Colon (tissue), 2 donors: ENCODE results near the gene LCAT.
"Not testable (repeated sequence)": the region's sequence is repeated elsewhere in the genome, so short reads cannot be mapped to it uniquely, and the experiment has no call there.

Source experiments
- FAIRE-seq: peaks from 2 replicates; lab custom pipeline; 2012; peaks lifted over from hg19 to GRCh38; lab: Jason Lieb, UNC
- donor health status: control.
- donor health status: control.

LCAT gene

DNA sequence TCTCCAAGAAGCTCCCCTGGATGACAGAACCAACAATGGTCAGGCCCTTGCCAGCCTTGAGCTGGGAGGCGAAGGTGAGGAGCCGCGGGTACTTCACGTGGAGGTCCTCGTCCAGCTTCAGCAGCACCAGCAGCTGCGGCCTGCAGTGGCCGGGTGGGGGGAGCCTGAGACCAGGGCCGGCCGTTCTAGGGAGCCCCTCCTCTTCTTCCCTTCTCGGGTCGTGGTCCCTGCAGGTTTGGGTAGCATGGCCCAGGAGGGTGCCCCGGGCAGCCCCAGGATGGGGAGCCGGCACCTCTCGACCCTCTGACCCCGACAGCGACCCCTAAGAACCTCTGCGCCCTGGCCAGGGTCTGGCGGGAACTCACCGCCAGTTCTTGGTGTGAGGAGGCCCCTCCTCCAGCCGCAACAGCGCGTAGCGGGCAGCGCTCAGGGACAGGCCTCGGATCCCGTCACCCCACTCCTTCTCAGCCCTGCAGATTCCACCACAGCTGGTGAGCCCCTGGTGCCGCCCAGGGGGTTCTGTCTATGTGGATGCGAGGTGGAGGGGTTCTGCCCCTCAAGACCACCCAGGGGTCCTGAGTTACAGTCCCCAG lies 3.1 kb upstream of the LCAT start:
- no peak for FAIRE-seq

DNA sequence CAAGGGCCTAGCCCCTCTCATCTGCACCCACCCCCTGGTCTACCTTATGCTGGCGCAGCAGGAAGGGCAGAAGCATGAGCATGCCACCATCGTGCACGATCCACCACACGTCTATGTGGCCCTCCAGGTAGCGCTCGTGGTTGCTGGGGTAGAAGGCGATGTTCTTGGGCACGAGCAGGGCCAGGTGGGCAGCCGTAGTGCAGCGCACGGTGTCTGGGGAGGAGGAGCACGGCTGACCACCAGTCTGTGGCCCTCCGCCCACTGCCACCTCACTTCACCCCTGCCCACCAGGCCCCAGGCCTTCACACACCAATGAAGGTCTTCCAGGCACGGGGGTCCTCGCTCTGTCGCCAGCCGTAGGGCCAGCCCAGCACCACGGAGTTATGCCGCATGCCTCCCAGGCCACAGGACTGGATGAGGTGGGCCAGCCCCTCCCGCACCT lies 2.2 kb upstream of the LCAT start:
- no peak for FAIRE-seq

DNA sequence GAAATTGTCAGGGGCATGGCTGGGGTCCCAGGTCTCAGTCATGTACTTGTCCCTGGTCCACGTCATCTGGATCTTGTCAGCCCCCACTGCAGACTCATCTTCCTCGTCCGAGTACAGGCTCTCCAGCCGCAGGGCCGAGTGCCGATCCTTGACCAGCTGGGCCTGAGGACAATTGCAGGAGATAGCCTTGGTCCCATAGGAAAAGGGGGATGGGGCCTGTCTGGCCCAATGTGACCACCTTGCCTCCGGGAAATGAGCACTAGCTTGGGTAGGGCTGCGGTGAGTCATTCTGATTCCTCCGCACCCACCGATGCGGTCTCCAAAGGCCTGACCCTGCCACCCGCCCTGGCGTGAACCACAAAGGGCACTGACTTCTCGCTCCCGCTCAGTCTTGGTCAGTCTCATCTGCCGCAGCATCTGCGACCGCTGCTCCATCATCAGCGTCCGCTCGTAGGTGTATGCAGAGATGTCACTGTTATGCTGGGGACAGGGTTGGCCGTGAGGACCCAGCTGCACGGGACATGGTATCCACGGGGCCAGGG lies 1.5 kb upstream of the LCAT start:
- no peak for FAIRE-seq

DNA sequence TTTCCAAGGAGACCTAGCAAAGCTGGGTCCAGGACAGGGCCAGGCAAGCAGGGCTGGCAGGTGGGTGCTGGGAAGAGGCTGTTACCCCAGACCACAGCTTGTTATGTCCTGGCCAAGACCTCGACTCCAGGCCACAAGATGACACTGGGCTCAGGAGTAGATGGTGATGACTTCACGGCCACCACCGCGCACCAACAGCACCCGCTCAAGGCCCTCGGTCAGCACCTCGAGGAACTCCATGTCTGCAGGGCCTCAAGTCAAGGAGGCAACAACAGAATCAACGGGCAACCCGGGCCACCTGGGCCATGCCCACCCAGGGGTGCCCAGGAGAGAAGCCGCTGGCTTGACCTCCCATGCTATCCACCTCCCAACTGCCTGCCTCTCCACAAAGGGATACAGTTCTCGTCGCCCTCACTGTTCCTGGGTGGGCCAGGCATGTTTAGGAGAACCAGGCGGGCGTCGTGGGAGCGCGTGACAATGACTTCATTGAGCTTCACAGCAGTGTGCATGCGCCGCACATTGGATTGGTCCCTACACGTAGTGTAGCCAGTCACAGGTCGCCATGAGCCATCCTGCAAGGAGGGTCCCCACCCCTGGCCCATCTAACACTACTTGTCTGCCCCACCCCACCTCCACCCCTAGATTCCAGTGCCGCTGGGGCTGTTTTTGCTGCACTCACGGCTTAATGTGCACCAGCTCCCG lies 921 bp upstream of the LCAT start:
- no peak for FAIRE-seq

DNA sequence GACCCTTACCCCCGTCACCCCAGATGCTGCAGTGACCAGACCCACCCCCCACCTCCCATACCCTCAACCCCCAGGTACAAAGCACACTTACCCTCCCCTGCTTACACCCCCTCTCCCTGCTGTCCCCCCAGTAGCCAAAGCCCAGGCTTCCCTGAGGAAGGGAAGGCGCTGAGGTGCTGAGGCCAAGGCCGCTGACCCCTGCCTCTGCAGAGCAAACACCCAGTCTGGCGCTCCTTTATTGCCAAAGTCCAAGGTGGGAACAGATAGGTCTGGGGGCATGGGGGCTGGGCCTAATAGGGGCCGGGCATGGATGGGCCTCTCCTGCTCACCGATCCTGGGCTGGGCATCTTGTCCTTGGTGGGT lies 683 bp downstream of the LCAT start:
- no peak for FAIRE-seq

DNA sequence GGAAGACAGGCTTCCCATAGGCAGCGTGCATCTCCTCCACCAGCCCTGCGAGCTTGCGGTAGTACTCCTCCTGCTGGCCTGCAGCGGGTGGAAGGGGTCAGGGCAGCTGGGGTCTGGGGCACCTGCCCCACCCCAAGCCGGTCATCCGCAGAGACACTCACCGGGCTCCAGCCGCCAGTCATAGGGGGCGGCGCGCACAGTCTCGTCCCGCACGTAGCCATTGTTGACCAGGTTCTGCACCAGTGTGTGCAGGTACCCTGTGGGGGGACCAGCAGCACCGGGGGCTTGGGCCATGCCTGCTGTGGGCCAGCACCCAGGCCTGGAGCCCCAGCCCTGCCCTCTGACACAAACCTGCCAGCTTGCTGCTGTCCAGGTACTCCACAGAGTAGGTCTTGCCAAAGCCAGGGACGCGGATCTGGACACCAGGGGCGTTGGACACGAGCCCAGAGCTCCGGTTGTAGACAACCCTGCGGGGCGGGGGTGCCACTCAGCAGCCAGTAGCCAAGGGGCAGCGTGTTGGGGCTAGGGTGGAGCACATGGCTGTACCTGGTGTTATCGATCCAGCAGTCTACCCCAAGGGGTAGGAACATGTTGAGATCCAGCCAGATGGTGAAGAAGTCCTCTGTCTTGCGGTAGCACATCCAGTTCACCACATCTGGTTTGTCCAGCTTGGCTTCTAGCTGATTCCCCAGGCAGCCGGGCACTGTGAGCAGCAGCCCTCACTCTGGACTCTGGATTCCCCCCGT lies 1.2 kb downstream of the LCAT start:
- FAIRE-seq: no peak

DNA sequence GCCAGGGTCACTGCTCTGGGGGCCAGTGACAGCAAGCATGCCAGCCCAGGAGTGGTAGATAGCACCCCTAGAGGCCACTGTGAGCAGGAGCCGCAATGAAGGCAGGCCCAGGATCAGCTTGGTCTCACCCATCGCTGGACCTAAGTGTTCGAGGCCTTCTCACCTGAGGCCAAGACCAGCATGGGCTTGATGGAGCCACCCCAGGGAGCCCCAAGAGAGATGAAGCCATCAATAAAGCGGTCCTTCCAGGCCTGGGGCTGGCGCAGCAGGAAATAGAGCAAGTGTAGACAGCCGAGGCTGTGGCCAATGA lies 1.8 kb downstream of the LCAT start:
- no peak for FAIRE-seq

DNA sequence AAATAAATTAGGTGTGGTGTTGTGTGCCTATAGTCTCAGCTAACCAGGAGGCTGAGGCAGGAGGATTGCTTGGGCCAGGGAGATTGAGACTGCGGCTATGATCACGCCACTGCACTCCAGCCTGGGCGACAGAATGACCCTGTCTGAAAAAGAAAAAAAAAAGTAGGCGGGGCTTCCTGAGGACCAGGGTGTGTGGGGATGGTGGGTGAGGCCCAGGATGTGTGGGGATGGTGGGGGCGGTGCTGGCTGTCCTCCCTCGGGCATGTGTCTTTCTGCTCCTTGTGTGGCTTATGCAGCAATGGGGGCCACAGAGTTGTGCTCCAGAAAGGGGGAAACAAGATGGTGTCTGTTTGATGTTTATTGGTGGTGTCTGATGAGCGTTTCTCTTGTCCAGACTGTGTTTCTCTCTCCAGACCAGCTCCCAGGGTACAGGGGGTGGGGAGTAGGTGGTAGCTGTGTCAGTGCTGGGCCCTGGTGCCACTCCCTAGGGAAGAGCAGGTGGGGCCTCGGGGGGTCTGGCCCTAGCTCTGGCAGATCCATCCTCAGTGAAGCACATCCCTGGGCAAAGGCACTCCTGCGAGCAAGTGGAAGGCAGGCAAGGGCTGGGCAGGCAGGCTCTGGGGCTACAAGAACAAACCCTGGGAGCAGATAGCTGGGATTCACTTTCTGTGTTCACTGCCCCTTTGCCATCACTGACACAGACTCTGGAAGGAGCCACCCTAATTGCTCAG lies 2.3 kb downstream of the LCAT start:
- no peak for FAIRE-seq

DNA sequence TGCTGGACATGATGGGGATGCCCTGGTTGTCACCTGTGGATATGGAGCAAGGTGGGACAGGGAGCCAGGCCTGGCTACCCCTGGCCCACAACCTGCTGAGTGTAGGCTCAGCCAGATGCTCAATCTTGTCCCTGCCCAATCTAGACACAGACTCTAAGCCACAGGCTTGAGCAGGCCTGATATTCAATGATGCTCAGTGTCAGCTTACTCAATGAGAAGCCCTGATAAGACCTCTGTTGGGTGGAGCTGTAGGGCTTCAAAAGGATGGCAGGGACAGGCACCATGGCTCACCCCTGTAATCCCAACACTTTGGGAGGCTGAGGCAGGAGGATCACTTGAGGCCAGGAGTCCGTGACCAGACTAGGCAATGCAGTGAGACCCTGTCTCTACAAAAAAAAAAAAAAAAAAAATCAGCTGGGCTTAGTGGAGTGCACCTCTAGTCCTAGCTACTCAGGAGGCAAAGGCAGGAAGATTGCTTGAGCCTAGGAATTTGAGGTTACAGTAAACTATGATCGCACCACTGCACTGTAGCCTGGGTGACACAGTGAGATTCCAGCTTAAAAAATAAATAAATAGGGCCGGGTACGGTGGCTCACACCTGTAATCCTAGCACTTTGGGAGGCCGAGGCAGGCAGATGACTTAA lies 3.4 kb downstream of the LCAT start:
- no peak for FAIRE-seq

DNA sequence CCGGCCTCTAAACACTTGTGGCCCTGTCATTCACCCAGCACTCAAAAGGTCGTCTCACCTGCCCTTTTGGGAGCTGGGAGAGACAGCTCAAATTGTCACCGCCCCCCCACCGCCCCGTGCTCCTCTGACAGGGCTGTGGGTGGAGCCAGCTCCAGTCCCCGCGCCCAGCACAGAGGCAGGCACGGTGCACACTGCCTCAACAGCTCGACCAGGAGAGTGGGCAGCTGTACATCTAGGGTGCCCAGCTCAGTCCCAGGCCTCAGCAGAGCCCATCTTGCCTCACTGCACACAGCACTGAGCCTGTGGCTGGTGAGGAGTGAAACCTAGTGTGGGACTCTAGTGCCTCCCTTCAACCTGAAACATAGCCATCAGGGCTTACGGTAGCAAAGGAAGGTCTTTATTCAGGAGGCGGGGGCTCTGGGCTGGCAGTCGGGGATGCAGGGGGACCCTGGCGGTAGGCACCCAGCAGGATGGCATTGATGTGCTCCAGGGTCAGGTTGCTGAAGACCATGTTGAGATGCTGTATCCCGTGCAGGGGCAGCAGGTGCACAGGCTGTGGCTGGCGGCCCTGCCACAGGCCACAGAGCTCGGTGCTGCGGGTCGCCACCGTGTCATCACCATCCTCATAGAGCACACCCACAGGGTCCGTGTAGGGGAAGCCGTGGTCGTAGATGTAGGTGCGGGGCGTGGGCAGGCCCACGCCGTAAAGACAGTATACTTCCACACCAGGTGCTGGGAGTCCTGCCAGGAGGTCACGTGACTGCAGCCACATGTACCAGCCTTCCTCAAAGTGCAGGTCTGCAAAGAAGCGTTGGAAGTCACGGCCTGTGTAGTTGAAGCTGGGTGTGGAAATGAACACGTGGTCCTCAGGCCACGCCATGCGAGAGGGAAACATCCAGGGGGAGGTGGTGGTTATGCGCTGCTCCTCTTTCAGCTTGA lies 4.1 kb downstream of the LCAT start:
- FAIRE-seq: no peak

DNA sequence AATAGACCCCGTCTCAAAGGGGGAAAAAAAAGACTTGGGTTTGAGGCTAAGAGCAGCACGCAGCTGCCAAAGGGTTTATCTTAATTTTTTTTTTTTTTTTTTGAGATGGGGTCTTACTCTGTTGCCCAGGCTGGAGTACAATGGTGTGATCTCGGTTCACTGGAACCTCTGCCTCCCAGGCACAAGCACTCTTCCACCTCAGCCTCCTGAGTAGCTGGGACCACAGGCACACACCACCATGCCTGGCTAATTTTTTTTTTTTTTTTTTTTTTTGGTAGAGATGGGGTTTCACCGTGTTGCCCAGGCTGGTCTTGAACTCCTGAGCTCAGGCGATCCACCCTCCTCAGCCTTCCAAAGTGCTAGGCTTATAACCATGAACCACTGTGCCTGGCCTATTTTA lies 6.2 kb downstream of the LCAT start:
- not testable (repeated sequence) for FAIRE-seq

DNA sequence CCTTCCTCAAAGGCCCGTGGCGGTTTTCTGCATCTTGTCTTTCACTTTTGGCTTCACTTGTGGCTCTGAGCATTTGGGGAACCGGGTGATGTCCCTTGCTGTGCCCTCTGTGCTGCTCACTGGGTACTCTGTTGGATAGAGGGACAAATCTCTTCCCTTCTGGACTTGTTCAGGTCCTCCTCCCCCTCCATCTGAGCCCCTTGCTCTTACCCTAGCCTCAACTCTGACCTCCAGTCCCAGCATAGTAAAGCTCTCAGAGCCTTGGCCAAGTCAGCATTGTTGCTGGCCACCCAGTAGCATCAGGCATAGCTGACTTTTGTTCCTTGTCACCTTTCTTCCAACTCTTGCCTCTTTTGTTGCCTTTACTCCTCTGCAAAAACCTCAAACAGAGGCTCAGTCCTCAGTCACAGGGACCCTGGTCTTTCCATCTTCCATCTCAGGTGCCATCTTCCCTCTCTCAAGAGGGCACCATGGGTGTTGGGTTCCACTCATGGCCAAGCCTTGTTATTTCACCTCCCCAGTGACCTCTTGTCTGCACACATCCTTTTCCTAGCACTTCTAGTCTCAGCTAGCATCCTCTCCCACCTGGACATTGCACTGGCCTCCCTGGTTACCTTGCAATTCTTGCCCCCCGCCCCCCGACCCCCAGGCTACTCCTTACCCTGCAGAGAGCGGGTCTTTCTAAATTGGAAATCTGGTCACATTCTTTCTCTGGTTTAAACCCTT lies 6.9 kb downstream of the LCAT start:
- FAIRE-seq: no peak

DNA sequence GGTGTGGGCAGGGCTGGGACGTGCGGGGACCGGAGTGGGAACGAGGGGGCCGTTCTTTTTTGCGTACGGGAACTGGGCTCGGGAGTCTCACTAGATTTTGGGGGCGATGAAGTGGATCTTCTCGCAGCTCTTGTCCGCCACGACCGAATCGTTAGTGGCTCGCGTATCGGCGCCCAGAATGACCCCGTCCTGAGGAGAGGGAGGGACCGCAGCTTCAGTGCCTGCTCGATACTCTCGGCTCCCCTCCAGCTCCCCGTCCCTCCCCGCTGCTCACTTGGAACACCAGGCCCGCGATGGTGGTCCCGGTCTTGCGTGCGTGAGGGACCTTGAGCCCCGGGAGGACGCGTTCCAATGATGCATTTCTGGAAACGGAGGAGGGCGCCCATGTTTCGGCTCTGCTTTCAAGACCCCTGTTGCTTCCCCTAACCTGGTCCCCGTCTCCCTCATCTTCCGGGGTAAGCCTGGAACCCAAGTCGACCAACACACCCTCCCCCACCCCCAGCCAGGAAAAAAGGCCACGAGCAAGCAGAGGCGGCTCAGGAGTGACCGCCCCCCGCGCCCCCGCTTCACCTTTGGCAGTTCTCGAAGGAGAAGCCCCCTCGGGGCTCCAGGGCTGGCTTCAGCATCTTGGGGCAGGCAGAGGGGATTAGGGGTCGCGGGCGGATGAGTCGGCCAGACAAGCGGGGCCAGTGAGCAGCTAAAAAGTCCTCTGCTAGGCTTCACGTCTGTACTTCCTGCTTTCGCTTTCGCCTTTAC lies 7.6 kb downstream of the LCAT start, which contains the start of gene PSMB10:
Gene PSMB10, minus strand, starts transcription at position 727 of the 756 bp plus-strand sequence. Its CDS starts 101 bp downstream, at position 626.
- FAIRE-seq: no peak

DNA sequence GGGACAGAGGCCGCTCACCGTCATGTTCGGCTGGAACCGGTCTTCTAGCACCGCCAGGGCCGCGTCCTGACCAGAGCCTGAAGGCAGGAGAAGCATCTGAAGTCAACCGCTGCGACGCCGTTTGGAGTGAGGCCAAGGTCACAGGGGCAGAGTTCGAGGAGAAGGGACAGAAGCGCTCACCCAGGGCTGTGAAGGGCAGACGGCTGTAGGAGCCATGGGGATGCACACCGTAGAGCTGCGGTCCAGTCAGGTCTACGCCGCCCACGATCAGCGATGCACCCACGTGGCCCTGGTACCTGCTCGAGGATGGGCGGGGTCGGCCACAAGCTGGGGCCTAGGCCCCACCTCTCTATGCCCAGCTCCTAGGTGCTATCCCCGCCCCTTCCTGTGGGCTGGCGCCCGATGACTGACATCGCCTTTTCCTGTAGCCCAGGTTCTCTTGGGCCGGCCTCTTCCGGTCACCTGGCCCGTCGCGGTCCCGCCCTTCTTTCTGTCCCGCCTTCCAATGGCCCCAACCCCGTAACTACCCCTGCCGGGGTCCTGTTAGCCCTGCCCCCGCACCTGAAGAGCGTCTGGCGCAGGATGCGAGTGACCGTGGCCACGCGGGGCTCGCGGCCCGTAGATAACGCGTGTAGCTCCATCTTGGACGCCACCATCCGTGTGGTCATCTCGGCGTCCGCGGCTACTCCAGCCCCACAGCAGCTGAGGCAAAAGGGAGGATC lies 8.4 kb downstream of the LCAT start:
- no peak for FAIRE-seq

DNA sequence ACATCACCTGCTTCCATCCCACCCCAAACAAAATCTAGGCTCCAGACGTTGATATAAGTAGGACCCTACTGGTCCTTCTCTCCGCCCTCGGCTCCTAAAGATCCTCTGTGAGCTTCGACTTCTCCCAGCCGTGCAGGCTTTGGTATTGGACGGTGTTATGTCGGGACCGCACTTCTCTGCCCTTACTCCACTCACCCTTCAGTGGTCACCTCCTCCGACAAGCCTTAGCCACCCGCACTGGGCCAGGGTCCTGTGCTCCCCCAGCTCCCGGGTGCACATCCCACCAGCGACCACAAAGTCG lies 8.9 kb downstream of the LCAT start:
- FAIRE-seq: no peak

DNA sequence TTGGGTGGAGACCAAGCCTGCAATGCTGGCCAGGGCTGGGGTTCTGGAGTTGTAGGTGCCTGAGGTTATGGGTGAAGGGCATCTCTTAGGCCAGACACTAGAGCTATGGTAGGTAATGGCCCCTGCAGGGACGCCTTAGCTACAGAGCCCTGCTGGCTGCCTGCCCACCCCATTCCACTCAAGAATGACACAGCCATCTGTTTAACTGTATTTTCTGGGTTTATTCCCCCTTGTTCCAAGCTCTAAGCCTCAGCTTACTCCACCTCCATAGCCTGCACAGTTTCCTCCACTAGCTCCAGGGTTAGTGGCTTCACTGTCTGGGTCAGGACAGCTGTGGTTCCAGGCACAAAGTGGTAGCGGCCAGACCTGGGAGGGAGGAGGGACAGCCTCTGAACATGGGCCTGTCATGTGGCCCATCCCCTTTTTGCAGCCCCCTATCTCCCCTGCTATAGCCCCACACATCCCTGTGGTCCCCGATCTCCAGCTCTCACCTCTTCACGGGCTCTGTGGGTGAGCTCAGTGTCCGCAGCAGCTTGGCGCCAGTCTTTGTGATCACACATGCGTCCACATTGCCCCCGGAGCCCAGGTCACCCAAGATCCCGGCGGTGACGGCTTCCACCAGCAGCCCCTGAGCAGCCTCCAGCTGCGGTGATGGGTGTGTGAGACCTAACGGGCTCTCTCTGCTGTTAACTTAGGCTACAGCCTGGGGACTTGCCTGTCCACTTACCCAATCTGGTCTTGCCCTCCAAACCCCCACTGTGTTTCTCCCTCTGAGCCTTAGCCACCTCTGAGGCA lies 9.4 kb downstream of the LCAT start:
- FAIRE-seq: no peak

DNA sequence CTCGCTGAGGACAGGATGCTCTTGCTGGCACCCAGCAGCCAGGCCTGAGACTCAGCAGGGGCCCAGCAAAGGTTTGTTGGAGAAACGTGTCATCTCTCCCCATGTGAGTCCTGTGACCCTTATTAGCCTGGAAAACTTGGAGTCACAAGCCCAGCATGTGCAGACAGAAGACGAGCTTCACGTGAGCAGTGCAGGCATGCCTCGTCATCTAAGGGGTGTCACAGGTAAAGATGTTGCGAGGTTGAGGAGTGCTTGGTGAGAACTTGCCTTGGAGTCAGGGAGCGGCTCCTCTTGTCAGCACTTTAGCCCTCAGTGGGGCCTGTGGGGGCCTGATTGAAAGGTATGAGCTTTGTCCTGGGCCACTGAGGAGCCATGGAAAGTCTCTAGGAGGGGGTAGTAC lies 10.1 kb downstream of the LCAT start:
- no peak for FAIRE-seq

DNA sequence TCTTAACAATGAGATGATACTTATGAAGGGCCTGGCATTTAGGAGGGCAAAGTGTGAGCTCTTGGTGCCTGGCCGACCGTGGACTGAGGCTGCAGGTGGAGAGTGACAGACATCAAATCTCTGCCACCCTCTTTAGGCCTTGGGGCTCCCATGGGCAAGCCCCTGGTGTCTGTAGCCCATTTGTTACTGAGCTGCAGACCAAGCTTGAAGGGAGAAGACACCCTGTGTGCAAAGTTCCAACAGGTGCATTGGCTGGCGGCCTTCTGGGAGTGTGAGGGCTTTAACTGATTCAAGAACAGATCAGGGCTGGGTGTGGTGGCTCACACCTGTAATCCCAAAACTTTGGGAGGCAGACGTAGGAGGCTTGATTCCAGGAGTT lies 11.5 kb downstream of the LCAT start:
- FAIRE-seq: no peak
